Muscle layer of duodenum (tissue), 2 donors: ENCODE measurements around the gene SENP8.

ENCODE experiments used
- H3K27ac ChIP-seq: one replicate; pipeline ENCODE4 v1.7.0; 2013; ENCODE audit warnings: mild to moderate bottlenecking, low read length
- H3K27me3 ChIP-seq: one replicate; pipeline ENCODE4 v1.7.0; 2013; ENCODE audit warnings: low read depth, mild to moderate bottlenecking, control low read depth, low read length
- H3K36me3 ChIP-seq, 2 donors: one replicate each; pipeline ENCODE4 v1.7.0; 2013; ENCODE audit warnings: low read length in 2 of 2, control low read depth in 1 of 2, mild to moderate bottlenecking in 1 of 2; ENCODE audit not compliant: insufficient read depth in 2 of 2, control insufficient read depth in 1 of 2
- H3K4me1 ChIP-seq, 2 donors: one replicate each; pipeline ENCODE4 v1.7.0; 2013; ENCODE audit warnings: low read length in 2 of 2, mild to moderate bottlenecking in 2 of 2, control low read depth in 1 of 2, moderate library complexity in 1 of 2; ENCODE audit not compliant: insufficient read depth in 2 of 2, control insufficient read depth in 1 of 2
- H3K4me3 ChIP-seq, 2 donors: one replicate each; pipeline ENCODE4 v1.7.0; 2013; ENCODE audit warnings: low read length in 2 of 2, low read depth in 1 of 2, mild to moderate bottlenecking in 1 of 2
- H3K9me3 ChIP-seq, 2 donors: one replicate each; pipeline ENCODE4 v1.7.0; 2013; ENCODE audit warnings: low read length in 2 of 2, control low read depth in 1 of 2, mild to moderate bottlenecking in 1 of 2; ENCODE audit not compliant: control insufficient read depth in 1 of 2
- donor health status: healthy.

Gene SENP8

DNA sequence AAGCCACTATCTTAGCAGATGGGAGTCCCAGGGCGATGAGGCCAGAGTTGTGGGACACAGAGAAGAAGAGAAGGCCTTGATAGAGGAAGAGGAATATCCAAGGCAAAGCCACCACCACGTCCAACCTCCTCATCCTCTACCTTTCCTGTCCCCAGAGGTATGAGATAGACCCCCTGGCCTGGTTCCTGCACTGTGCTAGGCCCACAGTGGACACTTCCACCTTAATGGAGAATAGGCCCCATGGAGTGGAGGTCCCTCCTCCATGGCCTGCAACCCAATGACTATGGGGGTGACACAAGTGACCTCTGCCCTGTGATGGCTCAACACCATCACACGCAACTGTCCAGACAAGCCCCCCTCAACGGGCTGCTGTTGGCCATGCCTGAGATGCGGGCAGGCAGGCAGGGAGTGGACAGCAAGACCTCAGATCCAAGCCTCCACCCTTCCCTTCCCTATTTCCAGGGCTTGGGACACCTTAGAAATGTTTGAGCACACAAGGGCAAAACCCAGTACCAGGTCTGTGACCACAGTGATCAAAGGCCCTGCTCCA lies 42.6 kb downstream of the SENP8 start:
- H3K4me3 ChIP-seq, result no peak overlapping the region
- H3K4me1 ChIP-seq, result peaks cover 0 to 6% of the 10 kb centered on the region in 2 donors
- no peaks in the 10 kb centered on the region for H3K36me3 ChIP-seq
- H3K27me3 ChIP-seq, result no peaks in the 10 kb centered on the region
- H3K27ac ChIP-seq, result no peak overlapping the region
- no peaks in the 10 kb centered on the region for H3K9me3 ChIP-seq

DNA sequence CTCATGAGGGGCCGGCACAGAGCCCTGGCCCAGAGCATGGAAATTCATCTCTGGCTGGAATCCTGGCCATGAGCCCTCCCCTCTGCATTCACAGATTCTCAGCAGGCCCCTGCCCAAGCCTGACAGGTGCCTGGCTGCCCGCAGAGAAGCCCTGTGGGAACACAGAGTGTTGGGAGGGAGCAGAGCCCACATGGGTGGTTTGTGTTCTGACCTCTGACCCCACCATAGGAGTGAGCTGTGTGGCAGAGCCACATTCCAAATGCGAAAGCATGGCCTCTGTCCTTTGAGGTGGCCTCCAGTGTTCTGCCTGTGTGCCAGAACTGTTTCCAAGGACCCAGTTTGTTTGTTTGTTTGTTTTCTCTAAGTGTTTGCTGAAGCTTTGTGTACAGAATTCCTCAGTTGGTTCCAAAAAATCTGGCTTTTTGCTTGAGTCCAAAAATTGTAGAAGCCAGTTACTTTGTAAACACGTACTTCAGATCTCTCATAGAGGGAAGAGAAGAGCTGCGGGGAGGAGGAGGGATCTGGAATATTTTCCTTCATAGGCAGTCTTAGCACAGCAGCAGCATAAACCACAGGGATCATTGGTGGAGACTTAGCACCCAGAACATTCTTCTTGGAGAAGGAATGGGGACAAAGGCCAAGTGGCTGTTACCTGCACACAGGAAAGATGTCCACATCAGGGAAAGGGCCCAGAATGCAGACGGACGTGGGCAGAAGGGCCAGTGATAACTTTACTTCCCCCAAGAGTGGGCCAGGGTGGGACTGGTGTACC lies 43.3 kb downstream of the SENP8 start:
- Histone ChIP-seq H3K27ac (no peak overlapping the region), H3K36me3 (no peaks in the 10 kb centered on the region), H3K9me3 (no peaks in the 10 kb centered on the region), H3K4me3 (no peak overlapping the region), H3K27me3 (no peaks in the 10 kb centered on the region), H3K4me1 (peaks cover 0 to 6% of the 10 kb centered on the region in 2 donors)

DNA sequence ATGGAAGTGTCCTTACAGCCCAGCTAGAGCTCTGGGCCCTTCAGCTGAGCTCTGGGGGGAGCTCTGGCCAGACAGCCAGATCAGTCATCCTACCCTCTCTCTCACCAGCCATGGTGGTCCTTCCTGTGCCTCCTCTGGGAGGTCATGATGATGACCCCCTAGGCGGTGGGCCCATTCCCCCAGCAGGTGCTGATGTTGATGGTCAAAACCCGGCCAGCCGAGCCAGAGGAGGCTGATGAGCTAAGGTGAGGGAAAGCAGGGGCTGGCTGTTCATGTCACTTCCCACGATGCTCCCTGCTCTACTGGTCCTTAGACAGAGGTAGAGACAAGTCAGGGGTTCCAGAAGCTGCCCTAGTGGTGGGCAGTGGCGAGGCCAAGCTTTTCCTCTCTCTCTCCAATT lies 44.4 kb downstream of the SENP8 start:
- Histone ChIP-seq H3K27me3 (no peaks in the 10 kb centered on the region), H3K9me3 (no peaks in the 10 kb centered on the region), H3K4me3 (no peak overlapping the region), H3K36me3 (no peaks in the 10 kb centered on the region), H3K4me1 (peaks cover 0 to 6% of the 10 kb centered on the region in 2 donors), H3K27ac (no peak overlapping the region)

DNA sequence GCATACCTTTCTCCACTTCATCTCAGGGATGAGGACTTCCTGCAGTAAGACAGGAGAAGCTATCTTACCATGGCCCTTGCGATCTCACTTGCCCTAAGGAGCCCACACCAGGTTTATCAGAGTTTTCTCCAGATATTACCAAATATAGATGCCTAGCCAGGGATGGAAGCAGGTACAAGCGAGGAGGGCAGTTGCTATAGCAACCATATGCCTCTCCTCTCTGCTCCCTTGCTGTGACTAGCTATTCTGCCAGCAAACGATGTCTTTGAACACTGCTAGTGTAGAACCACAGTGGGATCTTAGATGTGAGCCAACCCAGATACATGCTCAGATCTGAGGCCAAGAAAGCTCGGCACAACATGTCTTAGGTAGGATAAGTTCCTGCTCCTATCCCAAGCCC lies 45.5 kb downstream of the SENP8 start:
- no peaks in the 10 kb centered on the region for H3K36me3 ChIP-seq
- H3K27ac ChIP-seq, result no peak overlapping the region
- no peaks in the 10 kb centered on the region for H3K9me3 ChIP-seq
- no peak overlapping the region for H3K4me3 ChIP-seq
- peaks cover 0 to 6% of the 10 kb centered on the region in 2 donors for H3K4me1 ChIP-seq
- H3K27me3 ChIP-seq, result no peaks in the 10 kb centered on the region

DNA sequence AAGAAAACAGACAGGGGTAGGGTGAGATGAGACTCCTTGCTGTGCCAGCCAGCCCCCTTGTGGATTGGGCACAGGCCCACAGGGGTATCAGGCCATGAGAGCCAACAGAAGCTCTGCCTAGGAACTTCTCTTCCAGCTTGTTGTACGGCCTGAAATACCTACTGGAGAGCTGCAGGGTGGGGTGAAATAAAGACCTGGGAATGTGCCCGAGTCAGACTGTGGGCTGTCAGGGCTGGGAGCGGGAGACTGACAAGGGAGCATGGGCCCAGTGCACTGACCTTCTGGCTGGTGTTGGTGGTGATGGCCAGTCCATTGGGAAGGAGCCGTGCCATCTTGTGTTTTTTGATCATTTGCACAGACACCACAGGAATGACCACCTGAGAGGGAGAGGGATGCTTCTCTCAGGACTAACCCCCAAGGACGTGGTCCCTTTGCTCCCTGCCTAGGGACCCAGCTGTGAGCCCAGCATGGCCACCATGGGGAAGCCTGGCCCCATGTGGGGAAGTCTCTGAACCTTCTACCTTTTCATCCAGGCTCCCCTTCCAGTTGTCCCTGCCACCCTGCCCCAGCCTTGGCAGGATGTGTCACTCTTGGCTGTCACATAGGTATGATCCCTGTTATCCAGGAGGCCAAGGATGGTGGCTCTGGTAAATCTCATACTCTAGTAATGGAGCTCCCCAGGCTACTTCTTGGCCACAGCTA lies 48.7 kb downstream of the SENP8 start:
- Histone ChIP-seq H3K4me1 (no peaks in the 10 kb centered on the region), H3K36me3 (no peaks in the 10 kb centered on the region), H3K9me3 (no peaks in the 10 kb centered on the region), H3K27me3 (no peaks in the 10 kb centered on the region), H3K27ac (no peak overlapping the region), H3K4me3 (no peak overlapping the region)

DNA sequence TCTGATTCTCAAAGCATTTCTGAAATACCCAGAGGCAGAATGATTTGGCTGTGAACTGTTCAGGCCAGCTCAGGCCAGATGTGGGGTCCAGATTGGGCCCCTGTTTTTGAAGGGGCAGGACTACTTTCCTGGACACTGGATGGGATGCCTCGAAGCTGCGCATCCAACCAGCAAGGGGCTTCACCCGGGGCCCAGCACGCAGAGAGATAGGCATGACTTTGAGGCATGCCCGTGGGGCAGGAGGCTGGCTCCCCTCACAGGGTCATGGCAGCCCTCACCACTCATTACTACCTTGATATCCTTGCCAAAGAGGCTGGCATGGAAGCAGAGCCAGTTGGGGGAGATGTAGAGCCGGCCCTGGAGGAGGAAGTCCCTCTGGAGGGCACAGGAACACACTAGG lies 49.2 kb downstream of the SENP8 start:
- no peak overlapping the region for H3K27ac ChIP-seq
- H3K4me3 ChIP-seq, result no peak overlapping the region
- no peaks in the 10 kb centered on the region for H3K9me3 ChIP-seq
- no peaks in the 10 kb centered on the region for H3K36me3 ChIP-seq
- H3K27me3 ChIP-seq, result no peaks in the 10 kb centered on the region
- H3K4me1 ChIP-seq, result no peaks in the 10 kb centered on the region

DNA sequence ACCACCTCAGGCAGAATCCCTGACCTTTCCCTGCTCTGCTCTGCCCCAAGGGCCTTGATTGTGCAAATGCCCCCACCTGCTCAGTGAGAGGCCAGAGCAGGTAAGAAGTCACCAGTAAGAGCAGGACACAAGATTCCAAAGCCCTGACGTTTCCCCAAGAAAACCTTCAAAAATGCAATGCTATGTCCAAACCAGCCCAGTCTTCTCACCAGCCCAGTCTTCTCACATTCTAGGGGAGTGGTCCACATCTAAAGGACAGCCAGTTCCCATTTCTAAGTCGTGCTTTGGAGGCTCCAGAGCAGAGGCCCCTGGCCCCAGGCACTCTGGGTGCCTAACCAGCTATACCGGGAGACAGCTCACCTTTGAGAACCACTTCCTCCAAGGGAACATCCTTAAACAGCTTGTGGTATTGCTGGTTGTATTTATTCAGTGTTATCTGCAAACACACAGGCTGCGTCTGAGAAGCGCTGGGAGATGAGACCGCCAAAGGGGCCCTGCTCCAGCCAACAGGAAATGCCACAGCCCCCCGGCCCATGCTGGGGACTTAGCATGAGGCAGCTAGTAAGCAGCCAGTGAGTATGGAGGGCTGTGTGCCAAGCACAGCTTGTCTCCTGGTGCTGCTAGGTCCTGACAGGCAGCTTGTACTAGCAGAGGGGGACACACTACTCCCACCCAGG lies 50.1 kb downstream of the SENP8 start:
- Histone ChIP-seq H3K4me1 (no peaks in the 10 kb centered on the region), H3K27me3 (no peaks in the 10 kb centered on the region), H3K4me3 (no peak overlapping the region), H3K27ac (no peak overlapping the region), H3K9me3 (no peaks in the 10 kb centered on the region), H3K36me3 (no peaks in the 10 kb centered on the region)

DNA sequence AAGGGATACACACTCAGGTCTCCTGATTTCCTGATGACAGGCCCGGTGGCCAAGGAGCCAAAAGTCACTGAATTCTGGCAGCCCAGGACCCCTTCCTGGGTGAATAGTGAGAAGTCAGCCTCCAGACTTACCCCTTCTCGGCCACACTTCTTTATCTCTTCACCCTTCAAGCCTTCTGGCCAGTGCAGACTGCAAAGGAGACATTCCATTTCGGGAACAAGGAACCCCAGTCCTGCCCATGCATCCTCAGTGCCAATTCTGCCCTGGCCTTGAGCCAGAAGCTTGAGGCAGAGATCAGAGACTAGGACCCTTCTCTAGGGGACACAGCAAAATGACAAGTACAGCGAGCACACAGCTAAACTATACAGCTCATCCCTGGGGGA lies 50.6 kb downstream of the SENP8 start:
- no peaks in the 10 kb centered on the region for H3K27me3 ChIP-seq
- H3K36me3 ChIP-seq, result no peaks in the 10 kb centered on the region
- no peak overlapping the region for H3K27ac ChIP-seq
- H3K4me3 ChIP-seq, result no peak overlapping the region
- no peaks in the 10 kb centered on the region for H3K4me1 ChIP-seq
- H3K9me3 ChIP-seq, result no peaks in the 10 kb centered on the region

DNA sequence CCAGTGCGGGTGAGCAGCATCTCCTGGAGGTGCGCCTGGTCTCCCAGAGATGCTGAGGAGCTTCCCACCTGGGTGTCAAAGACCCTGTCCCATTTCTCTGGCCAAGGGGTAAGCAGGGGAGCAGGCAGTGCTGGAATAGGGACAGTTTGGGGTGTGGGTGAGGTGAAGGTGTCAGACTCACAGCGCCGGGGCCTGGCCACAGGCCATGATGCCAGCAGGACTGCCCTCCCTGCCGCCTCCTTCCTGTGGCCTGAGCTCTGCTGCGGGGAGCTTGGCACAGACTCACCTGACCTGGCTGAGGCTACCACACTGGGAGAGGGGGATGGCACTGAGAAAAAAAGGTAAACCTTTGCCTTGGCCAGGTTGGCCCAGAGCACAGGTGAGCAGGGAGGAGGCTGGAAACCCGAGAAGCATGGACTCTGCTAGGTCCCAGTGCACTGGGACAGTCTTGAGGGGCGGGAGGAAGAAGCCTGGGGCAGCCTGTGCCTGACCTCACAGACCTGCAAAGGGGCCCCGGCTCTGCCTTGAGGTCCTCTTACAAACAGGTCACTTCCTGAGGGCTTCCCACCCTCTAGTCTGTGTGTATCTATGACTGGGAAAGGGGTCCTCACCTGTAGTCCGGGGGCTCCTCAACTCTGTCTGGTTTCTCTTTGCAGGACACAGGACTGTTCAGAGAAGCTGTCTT lies 51.2 kb downstream of the SENP8 start:
- Histone ChIP-seq H3K27ac (no peak overlapping the region), H3K4me3 (no peak overlapping the region), H3K36me3 (no peaks in the 10 kb centered on the region), H3K4me1 (no peaks in the 10 kb centered on the region), H3K9me3 (no peaks in the 10 kb centered on the region), H3K27me3 (no peaks in the 10 kb centered on the region)

DNA sequence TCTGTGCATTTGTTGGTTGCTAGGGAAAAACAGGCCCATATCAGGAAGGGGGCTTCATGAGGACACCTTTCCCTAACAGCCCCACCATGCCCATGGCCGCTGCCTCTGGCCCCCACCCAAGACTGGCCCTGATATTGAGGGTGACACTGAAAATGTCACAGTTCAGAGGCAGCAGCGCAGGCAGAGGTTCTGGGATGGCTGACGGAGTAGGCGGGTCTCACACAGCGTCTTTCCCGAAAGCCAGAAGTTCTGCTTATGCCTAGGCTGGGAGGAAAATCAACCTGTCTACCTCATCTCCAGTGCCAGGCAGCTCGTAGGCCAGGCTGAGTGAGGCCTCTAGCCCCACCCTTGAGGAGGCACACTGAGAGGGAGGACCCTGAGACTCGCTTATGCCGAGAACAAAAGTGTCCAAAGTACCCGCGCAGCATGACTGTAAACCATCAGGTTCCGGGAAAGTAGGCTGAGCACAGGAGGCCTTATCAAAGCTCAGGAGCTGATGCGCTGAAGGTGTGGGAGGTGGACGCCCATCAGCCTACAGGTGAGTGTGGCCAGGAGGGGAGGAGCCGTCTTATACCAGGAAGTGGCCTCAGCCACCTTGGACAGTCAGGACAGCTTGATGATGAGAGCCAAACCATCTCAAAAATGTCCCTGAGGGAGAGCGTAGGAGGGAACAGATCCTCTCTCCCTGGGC lies 51.9 kb downstream of the SENP8 start:
- no peak overlapping the region for H3K27ac ChIP-seq
- H3K9me3 ChIP-seq, result no peaks in the 10 kb centered on the region
- no peaks in the 10 kb centered on the region for H3K36me3 ChIP-seq
- no peaks in the 10 kb centered on the region for H3K4me1 ChIP-seq
- no peak overlapping the region for H3K4me3 ChIP-seq
- H3K27me3 ChIP-seq, result no peaks in the 10 kb centered on the region
